HUES48 (cell line): ENCODE data around the gene TWIST2.

Source experiments
- H3K27ac ChIP-seq: one replicate; pipeline ENCODE4 v1.7.0; 2013; ENCODE audit warnings: low read depth, low read length, inconsistent platforms
- H3K27me3 ChIP-seq: 2 replicates; pipeline ENCODE4 v1.6.1; 2013; ENCODE audit warnings: mild to moderate bottlenecking, low read length; ENCODE audit not compliant: control insufficient read depth, insufficient read depth
- H3K36me3 ChIP-seq: 2 replicates; pipeline ENCODE4 v1.6.1; 2013; ENCODE audit warnings: low read length; ENCODE audit not compliant: control insufficient read depth, insufficient read depth
- H3K4me1 ChIP-seq: 2 replicates; pipeline ENCODE4 v1.6.1; 2013; ENCODE audit warnings: mild to moderate bottlenecking, low read length; ENCODE audit not compliant: control insufficient read depth, insufficient read depth
- H3K4me3 ChIP-seq: 2 replicates; pipeline ENCODE4 v1.5.1; 2013; ENCODE audit warnings: mild to moderate bottlenecking, low read depth, low read length
- H3K9ac ChIP-seq: 2 replicates; pipeline ENCODE4 v1.6.1; 2013; ENCODE audit warnings: mild to moderate bottlenecking, low read depth, low read length, moderate library complexity
- H3K9me3 ChIP-seq: 2 replicates; pipeline ENCODE4 v1.6.1; 2013; ENCODE audit warnings: low read length; ENCODE audit not compliant: control insufficient read depth, insufficient read depth

TWIST2 gene

GRCh38 chr2:238848976-238849853 lies 1.3 kb downstream of the TWIST2 start:
- peaks cover 82% of the 10 kb centered on the region for H3K27me3 ChIP-seq
- no peak overlapping the region for H3K9ac ChIP-seq
- no peak overlapping the region for H3K27ac ChIP-seq
- H3K4me3 ChIP-seq = peak overlapping the region; percentile 58
- H3K9me3 ChIP-seq = no peaks in the 10 kb centered on the region
- peaks cover under 1% of the 10 kb centered on the region; the same call in 1 of the 2 replicates for H3K4me1 ChIP-seq
- H3K36me3 ChIP-seq = no peaks in the 10 kb centered on the region

DNA sequence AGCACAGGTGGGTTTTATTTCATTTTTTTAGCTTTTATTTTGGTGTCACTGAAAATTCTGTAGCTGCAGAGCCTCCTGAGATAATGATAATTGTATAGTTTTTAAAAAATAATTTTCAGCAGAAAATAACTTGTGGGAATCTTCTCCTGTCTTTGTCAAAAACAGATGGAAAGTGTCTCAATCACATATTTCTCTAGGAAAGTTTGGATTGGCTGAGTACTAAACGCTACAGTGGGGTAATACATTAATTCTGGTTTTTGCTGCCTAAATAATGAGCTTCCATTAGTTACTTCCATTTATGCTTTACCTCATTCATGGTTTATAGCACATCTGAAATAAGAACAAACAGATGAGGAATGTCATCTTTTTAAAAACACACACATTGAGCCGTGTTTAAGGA lies 2.2 kb downstream of the TWIST2 start:
- H3K9ac ChIP-seq = no peak overlapping the region
- no peak overlapping the region for H3K4me3 ChIP-seq
- no peak overlapping the region for H3K27ac ChIP-seq
- peaks cover 73% of the 10 kb centered on the region for H3K27me3 ChIP-seq
- no peaks in the 10 kb centered on the region for H3K36me3 ChIP-seq
- H3K9me3 ChIP-seq = no peaks in the 10 kb centered on the region
- peaks cover 3% of the 10 kb centered on the region; the same call in 1 of the 2 replicates for H3K4me1 ChIP-seq

DNA sequence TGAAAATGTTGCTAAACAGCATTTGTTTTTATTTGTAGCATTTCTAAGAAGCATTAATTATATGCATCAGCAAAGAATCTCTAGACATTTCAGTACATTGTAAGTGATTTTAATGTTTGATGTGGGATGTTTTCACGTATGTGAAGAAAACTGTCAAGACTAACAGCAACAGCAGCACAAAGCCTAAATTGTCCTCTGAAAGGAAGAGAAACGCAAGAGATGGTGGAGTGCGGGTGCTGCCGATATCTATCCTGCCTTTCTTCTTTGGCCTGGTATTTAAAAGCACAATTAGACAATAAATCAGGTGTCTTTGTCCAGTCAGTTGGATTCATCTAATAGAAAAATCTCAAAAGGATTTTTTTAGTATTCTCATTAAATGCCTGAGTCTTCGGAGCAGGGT lies 3.1 kb downstream of the TWIST2 start:
- no peak overlapping the region for H3K4me3 ChIP-seq
- H3K36me3 ChIP-seq = no peaks in the 10 kb centered on the region
- H3K4me1 ChIP-seq = peaks cover 3% of the 10 kb centered on the region; the same call in 1 of the 2 replicates
- no peak overlapping the region for H3K27ac ChIP-seq
- no peaks in the 10 kb centered on the region for H3K9me3 ChIP-seq
- peaks cover 64% of the 10 kb centered on the region for H3K27me3 ChIP-seq
- H3K9ac ChIP-seq = no peak overlapping the region

DNA sequence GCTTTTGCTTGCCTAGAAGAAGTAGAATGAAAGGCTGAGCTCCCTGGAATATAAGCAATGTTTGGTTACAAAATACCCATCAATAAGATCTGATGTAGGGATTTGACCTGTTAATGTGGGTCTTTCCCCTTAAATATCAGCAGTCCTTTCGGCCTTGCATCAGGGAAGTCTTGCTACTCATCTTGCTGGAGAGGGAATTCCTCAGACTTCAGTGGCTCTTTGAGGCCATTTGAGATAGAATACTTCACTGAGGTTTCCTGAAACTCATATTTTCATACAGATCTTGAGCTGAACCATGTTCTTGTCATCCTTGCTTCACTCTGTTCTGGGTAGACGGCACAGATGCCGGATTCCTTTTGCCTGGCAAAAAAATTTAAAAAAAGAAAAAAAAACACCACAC lies 3.9 kb downstream of the TWIST2 start:
- Histone ChIP-seq H3K27ac (no peak overlapping the region), H3K4me1 (peaks cover 3% of the 10 kb centered on the region; the same call in 1 of the 2 replicates), H3K36me3 (no peaks in the 10 kb centered on the region), H3K9me3 (no peaks in the 10 kb centered on the region), H3K9ac (no peak overlapping the region), H3K27me3 (peaks cover 56% of the 10 kb centered on the region), H3K4me3 (no peak overlapping the region)

- H3K27ac ChIP-seq = no peak overlapping the region
- H3K9ac ChIP-seq = no peak overlapping the region
- no peaks in the 10 kb centered on the region for H3K36me3 ChIP-seq
- H3K9me3 ChIP-seq = no peaks in the 10 kb centered on the region
- no peak overlapping the region for H3K4me3 ChIP-seq
- peaks cover 3% of the 10 kb centered on the region; the same call in 1 of the 2 replicates for H3K4me1 ChIP-seq
- peaks cover 51% of the 10 kb centered on the region for H3K27me3 ChIP-seq
Measured at GRCh38 chr2:238852206-238852869, 4.5 kb downstream of the TWIST2 start.

GRCh38 chr2:238853218-238853617 lies 5.3 kb downstream of the TWIST2 start:
- H3K9ac ChIP-seq = no peak overlapping the region
- H3K9me3 ChIP-seq = no peaks in the 10 kb centered on the region
- no peak overlapping the region for H3K4me3 ChIP-seq
- peaks cover 3% of the 10 kb centered on the region; the same call in 1 of the 2 replicates for H3K4me1 ChIP-seq
- H3K27ac ChIP-seq = no peak overlapping the region
- no peaks in the 10 kb centered on the region for H3K36me3 ChIP-seq
- H3K27me3 ChIP-seq = peaks cover 43% of the 10 kb centered on the region

DNA sequence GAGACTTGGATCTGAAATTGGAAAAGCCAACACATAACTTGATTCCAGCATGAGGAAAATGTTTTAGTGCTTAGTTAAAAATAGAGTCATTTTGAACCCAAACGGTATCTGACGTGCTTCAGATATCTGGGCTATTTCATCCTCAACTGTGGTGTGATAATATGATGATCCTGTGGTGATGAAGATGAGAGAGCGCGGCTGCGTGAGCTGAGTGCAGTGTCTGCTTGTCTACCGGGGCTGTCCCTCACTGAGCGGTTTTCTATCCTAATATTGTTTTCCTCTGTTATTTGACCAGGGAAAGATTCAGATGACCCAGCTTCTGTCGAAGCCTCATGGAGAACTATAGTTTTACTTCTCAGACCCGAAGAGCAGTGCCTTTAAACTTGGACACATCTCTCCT lies 5.8 kb downstream of the TWIST2 start:
- Histone ChIP-seq H3K36me3 (no peaks in the 10 kb centered on the region), H3K27me3 (peaks cover 38% of the 10 kb centered on the region), H3K9ac (no peak overlapping the region), H3K27ac (no peak overlapping the region), H3K4me3 (no peak overlapping the region), H3K4me1 (peaks cover 3% of the 10 kb centered on the region; the same call in 1 of the 2 replicates), H3K9me3 (no peaks in the 10 kb centered on the region)

GRCh38 chr2:238854246-238854645 lies 6.4 kb downstream of the TWIST2 start:
- no peak overlapping the region for H3K4me3 ChIP-seq
- no peak overlapping the region for H3K27ac ChIP-seq
- peaks cover 33% of the 10 kb centered on the region for H3K27me3 ChIP-seq
- peaks cover 3% of the 10 kb centered on the region; the same call in 1 of the 2 replicates for H3K4me1 ChIP-seq
- no peak overlapping the region for H3K9ac ChIP-seq
- H3K9me3 ChIP-seq = no peaks in the 10 kb centered on the region
- H3K36me3 ChIP-seq = no peaks in the 10 kb centered on the region

DNA sequence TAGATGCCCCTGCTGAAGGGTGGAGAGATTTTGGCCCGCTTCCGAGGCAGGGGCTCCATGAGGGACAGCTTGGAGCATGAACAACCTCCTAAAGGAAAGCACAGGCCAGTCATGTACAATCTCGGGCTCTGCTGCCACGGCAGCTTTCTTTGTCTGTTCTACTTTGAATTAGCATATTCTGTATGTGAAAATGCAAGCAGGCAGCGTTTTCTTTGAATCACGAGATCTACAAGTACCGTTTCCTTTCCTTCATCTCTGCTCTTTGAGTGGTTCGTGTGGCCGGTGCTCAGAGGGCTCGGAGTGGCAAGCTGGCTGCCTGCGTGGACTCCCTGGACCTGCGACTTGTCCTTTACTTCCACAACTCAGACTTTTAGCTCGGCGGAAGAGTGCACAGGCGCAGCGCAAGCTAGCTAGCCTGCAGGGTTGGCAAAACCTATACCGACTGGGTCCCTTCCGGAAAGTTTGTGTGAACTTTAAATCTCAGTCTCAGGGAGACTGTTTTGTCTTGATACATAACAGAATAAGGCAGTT lies 6.9 kb downstream of the TWIST2 start:
- no peaks in the 10 kb centered on the region for H3K36me3 ChIP-seq
- H3K4me1 ChIP-seq = peaks cover 3% of the 10 kb centered on the region; the same call in 1 of the 2 replicates
- no peak overlapping the region for H3K9ac ChIP-seq
- no peaks in the 10 kb centered on the region for H3K9me3 ChIP-seq
- H3K27ac ChIP-seq = no peak overlapping the region
- H3K4me3 ChIP-seq = no peak overlapping the region
- peaks cover 27% of the 10 kb centered on the region for H3K27me3 ChIP-seq

DNA sequence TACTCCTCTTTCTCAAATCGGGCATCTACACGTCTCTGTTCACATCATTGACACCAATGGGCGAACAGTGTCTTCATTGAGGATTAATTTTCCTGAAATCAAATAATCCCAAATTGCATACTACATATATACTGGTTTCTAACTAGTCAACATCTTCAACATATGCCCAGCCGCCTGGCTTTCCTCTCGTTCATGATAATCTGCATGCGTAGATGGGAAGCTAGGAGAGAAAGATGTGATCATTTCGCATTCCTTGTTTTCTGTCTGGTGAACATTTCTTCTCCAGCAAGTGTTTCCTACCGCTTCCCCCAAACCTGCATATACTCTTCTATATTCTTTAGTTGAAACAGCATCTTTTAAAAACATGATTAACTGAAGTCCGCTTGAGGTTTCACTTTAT lies 7.4 kb downstream of the TWIST2 start:
- Histone ChIP-seq H3K36me3 (no peaks in the 10 kb centered on the region), H3K27ac (no peak overlapping the region), H3K27me3 (peaks cover 22% of the 10 kb centered on the region), H3K4me1 (0 out of 2 replicates have a peak, but pooled peaks cover 3% of the 10 kb centered on the region), H3K4me3 (no peak overlapping the region), H3K9ac (no peak overlapping the region), H3K9me3 (no peaks in the 10 kb centered on the region)
